Keratinocyte (primary cell): ENCODE data around the gene SERPINE2.

Experiments
- CTCF ChIP-seq, 3 experiments: IDR thresholded peaks in 1 of 3; conservative IDR thresholded peaks in 1 of 3; optimal IDR thresholded peaks in 1 of 3; 2 replicates in 2 of 3; 3 replicates in 1 of 3; pipeline versions ENCODE3 to v1.5.1; 2011; ENCODE audit warnings: low read length in 3 of 3, mild to moderate bottlenecking in 3 of 3, moderate library complexity in 2 of 3, control low read depth in 1 of 3, inconsistent platforms in 1 of 3; ENCODE audit not compliant: insufficient read depth in 2 of 3; ENCODE audit errors: extremely low read depth in 1 of 3
- EZH2 ChIP-seq: IDR thresholded peaks from one replicate; pipeline ENCODE4 v1.6.1; 2012; ENCODE audit warnings: inconsistent platforms, mild to moderate bottlenecking, low read length, moderate library complexity

GRCh38 chr2:224034017-224034416, 5.1 kb downstream of the SERPINE2 start:
- no peak for TF ChIP-seq CTCF (optimal IDR thresholded peaks at IDR 0.05 in 1 of 3, IDR thresholded peaks at IDR 0.05 in 1 of 3, conservative IDR thresholded peaks at IDR 0.05 in 1 of 3; ENCODE audit: extremely low read depth in 1 of 3, insufficient read depth in 2 of 3, low read length in 3 of 3)
- TF ChIP-seq EZH2 = no peak
